Measurements from ENCODE around the gene MRPS22.

Gene MRPS22

GRCh38 chr3:139343895-139344856, at the start of gene MRPS22:
Gene MRPS22 (plus strand): TSS chr3:139344020. CDS start chr3:139344027, 7 bp downstream.
- DNase-seq (ENCODE audit: low read depth in 2 of 2), result peak; percentile 56 to 65

- no peak for DNase-seq (ENCODE audit: low read depth in 2 of 2)
Measured at GRCh38 chr3:139295040-139295439, 48.8 kb upstream of the MRPS22 start.

GRCh38 chr3:139296141-139296718, 47.6 kb upstream of the MRPS22 start:
- no peak for DNase-seq (ENCODE audit: low read depth in 2 of 2)

- no peak for DNase-seq (ENCODE audit: low read depth in 2 of 2)
Measured at GRCh38 chr3:139297588-139298311, 46.1 kb upstream of the MRPS22 start.

- no peak for DNase-seq (ENCODE audit: low read depth in 2 of 2)
Measured at GRCh38 chr3:139299261-139300132, 44.3 kb upstream of the MRPS22 start.

- no peak for DNase-seq (ENCODE audit: low read depth in 2 of 2)
Measured at GRCh38 chr3:139300416-139300815, 43.4 kb upstream of the MRPS22 start.

- DNase-seq (ENCODE audit: low read depth in 2 of 2), result no peak
Measured at GRCh38 chr3:139301183-139301582, 42.6 kb upstream of the MRPS22 start.

GRCh38 chr3:139301654-139302053, 42.2 kb upstream of the MRPS22 start:
- no peak for DNase-seq (ENCODE audit: low read depth in 2 of 2)

- DNase-seq (ENCODE audit: low read depth in 2 of 2), result no peak
Measured at GRCh38 chr3:139302084-139302800, 41.6 kb upstream of the MRPS22 start.

- DNase-seq (ENCODE audit: low read depth in 2 of 2), result no peak
Measured at GRCh38 chr3:139302801-139303113, 41.1 kb upstream of the MRPS22 start.

- no peak for DNase-seq (ENCODE audit: low read depth in 2 of 2)
Measured at GRCh38 chr3:139303216-139303615, 40.6 kb upstream of the MRPS22 start.

- no peak for DNase-seq (ENCODE audit: low read depth in 2 of 2)
Measured at GRCh38 chr3:139304383-139304782, 39.4 kb upstream of the MRPS22 start.

GRCh38 chr3:139306078-139306477, 37.7 kb upstream of the MRPS22 start:
- DNase-seq (ENCODE audit: low read depth in 2 of 2), result no peak

GRCh38 chr3:139307072-139307491, 36.7 kb upstream of the MRPS22 start:
- no peak for DNase-seq (ENCODE audit: low read depth in 2 of 2)

- no peak for DNase-seq (ENCODE audit: low read depth in 2 of 2)
Measured at GRCh38 chr3:139307601-139308555, 35.9 kb upstream of the MRPS22 start.

- no peak for DNase-seq (ENCODE audit: low read depth in 2 of 2)
Measured at GRCh38 chr3:139308560-139308959, 35.3 kb upstream of the MRPS22 start.

GRCh38 chr3:139309061-139309591, 34.7 kb upstream of the MRPS22 start:
- no peak for DNase-seq (ENCODE audit: low read depth in 2 of 2)

GRCh38 chr3:139309880-139310279, 33.9 kb upstream of the MRPS22 start:
- no peak for DNase-seq (ENCODE audit: low read depth in 2 of 2)

- DNase-seq (ENCODE audit: low read depth in 2 of 2), result no peak
Measured at GRCh38 chr3:139310474-139310933, 33.3 kb upstream of the MRPS22 start.

Measured in stimulated activated CD4-positive, alpha-beta T cell treated with anti-CD3 and anti-CD28 coated beads, Interleukin-1b, Interleukin-23, amount 100 ng/mL, for 4 hours (primary cell).